C4-2B (cell line): Measurements from ENCODE around the gene PHOX2A.

Source experiments
- H3K27ac ChIP-seq: fragments of 450-650 bp; 2 replicates; pipeline ENCODE4 v1.5.1; 2017
- ZFX ChIP-seq: fragments of 450-650 bp; IDR thresholded peaks from 2 replicates; pipeline ENCODE4 v1.6.1; 2017
- TF ChIP-seq, protein P1 (sequence below): fragments of 450-650 bp; conservative IDR thresholded peaks from 2 replicates; pipeline ENCODE4 v1.5.1; 2017; ENCODE audit warnings: mild to moderate bottlenecking

The PHOX2A gene

GRCh38 chr11:72260574-72260973, 16.6 kb upstream of the PHOX2A start:
- TF ChIP-seq, protein P1, sequence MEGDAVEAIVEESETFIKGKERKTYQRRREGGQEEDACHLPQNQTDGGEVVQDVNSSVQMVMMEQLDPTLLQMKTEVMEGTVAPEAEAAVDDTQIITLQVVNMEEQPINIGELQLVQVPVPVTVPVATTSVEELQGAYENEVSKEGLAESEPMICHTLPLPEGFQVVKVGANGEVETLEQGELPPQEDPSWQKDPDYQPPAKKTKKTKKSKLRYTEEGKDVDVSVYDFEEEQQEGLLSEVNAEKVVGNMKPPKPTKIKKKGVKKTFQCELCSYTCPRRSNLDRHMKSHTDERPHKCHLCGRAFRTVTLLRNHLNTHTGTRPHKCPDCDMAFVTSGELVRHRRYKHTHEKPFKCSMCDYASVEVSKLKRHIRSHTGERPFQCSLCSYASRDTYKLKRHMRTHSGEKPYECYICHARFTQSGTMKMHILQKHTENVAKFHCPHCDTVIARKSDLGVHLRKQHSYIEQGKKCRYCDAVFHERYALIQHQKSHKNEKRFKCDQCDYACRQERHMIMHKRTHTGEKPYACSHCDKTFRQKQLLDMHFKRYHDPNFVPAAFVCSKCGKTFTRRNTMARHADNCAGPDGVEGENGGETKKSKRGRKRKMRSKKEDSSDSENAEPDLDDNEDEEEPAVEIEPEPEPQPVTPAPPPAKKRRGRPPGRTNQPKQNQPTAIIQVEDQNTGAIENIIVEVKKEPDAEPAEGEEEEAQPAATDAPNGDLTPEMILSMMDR, result no peak
- TF ChIP-seq ZFX, result no peak

GRCh38 chr11:72259490-72259889, 15.5 kb upstream of the PHOX2A start:
- H3K27ac ChIP-seq, result no peak overlapping the region
- no peak for TF ChIP-seq ZFX
- TF ChIP-seq, protein P1, result no peak

More at GRCh38 chr11:72260574-72260973, 16.6 kb upstream of the PHOX2A start:
- H3K27ac ChIP-seq, result no peak overlapping the region

- TF ChIP-seq, protein P1, result no peak
- no peak for TF ChIP-seq ZFX
- no peak overlapping the region for H3K27ac ChIP-seq
These were observed 13.6 kb upstream of the PHOX2A start for GRCh38 chr11:72257570-72257969.

GRCh38 chr11:72254299-72254993, 10.5 kb upstream of the PHOX2A start:
- no peak for TF ChIP-seq ZFX
- TF ChIP-seq, protein P1, result no peak
- no peak overlapping the region for H3K27ac ChIP-seq

DNA sequence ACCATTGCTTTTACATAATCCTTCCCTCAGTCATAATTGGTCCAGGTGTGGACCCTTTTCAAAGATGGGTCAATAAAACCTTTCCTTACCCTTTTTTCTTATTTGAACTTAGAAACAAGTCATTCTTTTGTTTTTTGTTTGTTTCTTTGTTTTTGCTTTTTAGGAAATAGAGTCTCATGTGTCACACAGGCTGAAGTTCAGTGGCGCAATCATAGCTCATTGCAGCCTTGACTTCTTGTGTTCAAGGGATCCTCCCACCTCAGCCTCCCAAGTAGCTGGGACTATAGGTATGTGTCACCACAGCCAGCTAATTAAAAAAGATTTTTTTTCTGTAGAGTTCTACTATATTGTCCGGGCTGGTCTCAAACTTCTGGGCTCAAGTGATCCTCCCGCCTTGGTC, 9.4 kb upstream of the PHOX2A start:
- H3K27ac ChIP-seq, result no peak overlapping the region
- TF ChIP-seq ZFX, result no peak
- TF ChIP-seq, protein P1, result no peak

DNA sequence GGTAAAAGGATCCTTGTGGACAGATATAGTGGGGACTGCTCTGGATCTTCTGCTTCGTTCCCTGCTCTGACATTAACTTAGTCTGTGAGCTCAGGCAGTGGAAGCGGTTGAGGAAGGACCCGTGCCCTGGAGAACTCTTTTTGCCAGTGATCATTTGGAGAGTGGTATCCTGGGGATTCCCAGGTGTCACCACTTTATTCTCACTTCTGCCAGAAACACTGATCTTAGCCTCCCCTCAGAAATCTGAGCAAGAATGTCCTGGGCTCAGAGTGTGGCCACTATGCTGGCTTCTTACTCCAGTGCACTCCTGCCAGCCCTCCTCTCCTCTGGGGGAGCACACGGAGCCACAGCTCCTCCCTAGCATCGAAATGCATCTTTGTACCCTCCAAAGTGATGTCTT, 7.6 kb upstream of the PHOX2A start:
- H3K27ac ChIP-seq, result no peak overlapping the region
- TF ChIP-seq, protein P1, result no peak
- TF ChIP-seq ZFX, result no peak

- no peak for TF ChIP-seq ZFX
- TF ChIP-seq, protein P1, result no peak
These were observed 6.9 kb upstream of the PHOX2A start for GRCh38 chr11:72250661-72251464.

More at GRCh38 chr11:72250661-72251464, 6.9 kb upstream of the PHOX2A start:
- no peak overlapping the region for H3K27ac ChIP-seq
